Measurements from ENCODE around the gene DDI1.

DNA sequence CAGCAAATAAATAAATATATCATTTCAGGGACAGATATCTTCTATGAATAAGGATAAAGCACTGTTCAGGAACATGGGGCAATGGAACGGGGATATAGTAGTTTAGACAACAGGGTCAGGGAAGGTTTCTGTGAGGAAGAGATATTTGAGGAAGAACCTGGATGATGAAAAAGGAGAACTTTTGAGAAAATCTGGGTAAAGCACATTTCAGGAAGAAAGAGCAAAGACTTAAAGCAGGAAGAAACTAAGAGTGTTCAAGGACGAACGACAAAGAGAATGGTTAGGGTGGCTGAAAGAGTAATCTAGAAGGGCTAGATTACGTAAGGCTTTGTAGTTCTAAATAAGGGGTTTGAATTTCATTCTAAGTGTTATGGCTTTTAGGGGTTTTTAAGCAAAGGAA is 12.7 kb downstream of the DDI1 start:
- TF ChIP-seq, protein P1, sequence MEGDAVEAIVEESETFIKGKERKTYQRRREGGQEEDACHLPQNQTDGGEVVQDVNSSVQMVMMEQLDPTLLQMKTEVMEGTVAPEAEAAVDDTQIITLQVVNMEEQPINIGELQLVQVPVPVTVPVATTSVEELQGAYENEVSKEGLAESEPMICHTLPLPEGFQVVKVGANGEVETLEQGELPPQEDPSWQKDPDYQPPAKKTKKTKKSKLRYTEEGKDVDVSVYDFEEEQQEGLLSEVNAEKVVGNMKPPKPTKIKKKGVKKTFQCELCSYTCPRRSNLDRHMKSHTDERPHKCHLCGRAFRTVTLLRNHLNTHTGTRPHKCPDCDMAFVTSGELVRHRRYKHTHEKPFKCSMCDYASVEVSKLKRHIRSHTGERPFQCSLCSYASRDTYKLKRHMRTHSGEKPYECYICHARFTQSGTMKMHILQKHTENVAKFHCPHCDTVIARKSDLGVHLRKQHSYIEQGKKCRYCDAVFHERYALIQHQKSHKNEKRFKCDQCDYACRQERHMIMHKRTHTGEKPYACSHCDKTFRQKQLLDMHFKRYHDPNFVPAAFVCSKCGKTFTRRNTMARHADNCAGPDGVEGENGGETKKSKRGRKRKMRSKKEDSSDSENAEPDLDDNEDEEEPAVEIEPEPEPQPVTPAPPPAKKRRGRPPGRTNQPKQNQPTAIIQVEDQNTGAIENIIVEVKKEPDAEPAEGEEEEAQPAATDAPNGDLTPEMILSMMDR (IDR thresholded peaks at IDR 0.05): no peak
- TF ChIP-seq POLR2A (IDR thresholded peaks at IDR 0.05): no peak
- no peak for TF ChIP-seq POLR2AphosphoS5 (IDR thresholded peaks at IDR 0.05)

Measured in stomach (tissue), 4 donors.